ENCODE data around the gene C1orf21.

The C1orf21 gene

DNA sequence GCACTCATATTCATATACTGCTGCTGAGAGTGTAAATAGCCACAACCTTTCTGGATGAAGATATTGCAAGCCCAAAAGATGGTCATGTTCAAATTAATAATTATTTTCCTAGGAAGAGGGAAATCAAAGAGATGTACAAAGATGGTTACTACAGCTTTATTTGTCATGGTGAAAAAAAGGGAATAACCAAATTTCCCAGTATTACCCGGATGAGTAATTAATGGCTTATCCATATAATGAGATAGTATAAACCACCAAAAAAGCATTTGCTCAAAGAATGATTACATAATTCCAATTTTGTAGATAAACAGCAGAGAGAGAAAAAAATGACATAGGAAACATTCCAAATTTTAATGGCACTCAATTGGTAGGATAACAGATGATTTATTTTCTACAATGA is 165.6 kb downstream of the C1orf21 start:
- no peak for DNase-seq
- Histone ChIP-seq H3K4me1 (ENCODE audit: control insufficient read depth in 1 of 2, insufficient read depth in 2 of 2, low read length in 2 of 2) (peaks cover 0 to 4% of the 10 kb centered on the region in 2 experiments), H3K9ac (ENCODE audit: low read length) (no peak overlapping the region), H3K4me2 (ENCODE audit: low read length) (no peak overlapping the region), H3K27me3 (ENCODE audit: insufficient read depth, low read length) (no peaks in the 10 kb centered on the region), H3K36me3 (ENCODE audit: control insufficient read depth in 1 of 2, insufficient read depth in 2 of 2, low read length in 2 of 2) (no peaks in the 10 kb centered on the region), H2AK5ac (ENCODE audit: low read length) (no peak overlapping the region), H3K79me2 (ENCODE audit: control insufficient read depth, insufficient read depth, low read length, poor library complexity) (no peaks in the 10 kb centered on the region), H3K14ac (ENCODE audit: low read length) (no peak overlapping the region), H4K91ac (ENCODE audit: low read depth, low read length) (no peak overlapping the region), H2BK12ac (ENCODE audit: low read length) (no peak overlapping the region), H2BK5ac (ENCODE audit: low read depth, low read length, poor library complexity) (no peak overlapping the region), H3K18ac (ENCODE audit: low read length) (no peak overlapping the region), H3K79me1 (ENCODE audit: low read length) (no peaks in the 10 kb centered on the region), H3K9me3 (ENCODE audit: insufficient read depth, low read depth, low read length) (no peaks in the 10 kb centered on the region), H3K23ac (ENCODE audit: low read length) (no peak overlapping the region), H2AFZ (ENCODE audit: insufficient read depth, low read length, poor library complexity) (no peak overlapping the region), H3K4me3 (ENCODE audit: low read depth, low read length) (no peak overlapping the region), H2BK120ac (ENCODE audit: insufficient read depth, low read length, poor library complexity) (no peak overlapping the region), H4K8ac (ENCODE audit: low read depth, low read length) (no peak overlapping the region), H3K4ac (ENCODE audit: low read depth, low read length) (no peak overlapping the region), H4K12ac (ENCODE audit: low read depth, low read length) (no peak overlapping the region), H3K27ac (ENCODE audit: low read depth, low read length) (no peak overlapping the region)
- WGBS (ENCODE audit: extremely low coverage, insufficient coverage, insufficient read length) = no CpG with 5 or more reads among the region's 1 CpG

DNA sequence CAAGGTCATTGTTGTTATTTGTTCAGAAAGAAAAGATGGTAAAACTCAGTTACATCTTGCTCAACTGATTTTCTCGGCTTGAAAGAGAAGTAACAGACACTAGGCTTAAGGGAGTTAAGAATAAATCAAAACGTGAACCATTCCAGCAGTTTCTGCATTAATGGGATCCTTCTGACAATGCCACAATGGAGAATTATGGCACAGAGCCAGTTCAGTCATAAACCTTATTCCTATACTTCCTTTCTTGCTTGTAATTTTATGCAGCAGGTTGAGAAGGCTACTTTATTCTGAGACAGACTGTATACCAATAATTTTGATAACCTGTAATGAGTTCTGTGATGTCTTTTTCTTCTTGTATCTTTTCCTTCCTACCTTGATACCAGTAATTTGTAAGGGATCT is 167.0 kb downstream of the C1orf21 start:
- Histone ChIP-seq H3K9me3 (ENCODE audit: insufficient read depth, low read depth, low read length) (no peaks in the 10 kb centered on the region), H3K4me1 (ENCODE audit: control insufficient read depth in 1 of 2, insufficient read depth in 2 of 2, low read length in 2 of 2) (no peaks in the 10 kb centered on the region), H3K18ac (ENCODE audit: low read length) (no peak overlapping the region), H2BK12ac (ENCODE audit: low read length) (no peak overlapping the region), H3K27me3 (ENCODE audit: insufficient read depth, low read length) (no peaks in the 10 kb centered on the region), H3K79me2 (ENCODE audit: control insufficient read depth, insufficient read depth, low read length, poor library complexity) (no peaks in the 10 kb centered on the region), H3K27ac (ENCODE audit: low read depth, low read length) (no peak overlapping the region), H3K23ac (ENCODE audit: low read length) (no peak overlapping the region), H3K36me3 (ENCODE audit: control insufficient read depth in 1 of 2, insufficient read depth in 2 of 2, low read length in 2 of 2) (no peaks in the 10 kb centered on the region), H2AK5ac (ENCODE audit: low read length) (no peak overlapping the region), H4K12ac (ENCODE audit: low read depth, low read length) (no peak overlapping the region), H4K8ac (ENCODE audit: low read depth, low read length) (no peak overlapping the region), H3K4ac (ENCODE audit: low read depth, low read length) (no peak overlapping the region), H3K79me1 (ENCODE audit: low read length) (no peaks in the 10 kb centered on the region), H4K91ac (ENCODE audit: low read depth, low read length) (no peak overlapping the region), H3K14ac (ENCODE audit: low read length) (no peak overlapping the region), H3K4me3 (ENCODE audit: low read depth, low read length) (no peak overlapping the region), H2AFZ (ENCODE audit: insufficient read depth, low read length, poor library complexity) (no peak overlapping the region), H2BK5ac (ENCODE audit: low read depth, low read length, poor library complexity) (no peak overlapping the region), H2BK120ac (ENCODE audit: insufficient read depth, low read length, poor library complexity) (no peak overlapping the region), H3K9ac (ENCODE audit: low read length) (no peak overlapping the region), H3K4me2 (ENCODE audit: low read length) (no peak overlapping the region)
- no CpG with 5 or more reads among the region's 2 CpGs for WGBS (ENCODE audit: extremely low coverage, insufficient coverage, insufficient read length)
- no peak for DNase-seq

DNA sequence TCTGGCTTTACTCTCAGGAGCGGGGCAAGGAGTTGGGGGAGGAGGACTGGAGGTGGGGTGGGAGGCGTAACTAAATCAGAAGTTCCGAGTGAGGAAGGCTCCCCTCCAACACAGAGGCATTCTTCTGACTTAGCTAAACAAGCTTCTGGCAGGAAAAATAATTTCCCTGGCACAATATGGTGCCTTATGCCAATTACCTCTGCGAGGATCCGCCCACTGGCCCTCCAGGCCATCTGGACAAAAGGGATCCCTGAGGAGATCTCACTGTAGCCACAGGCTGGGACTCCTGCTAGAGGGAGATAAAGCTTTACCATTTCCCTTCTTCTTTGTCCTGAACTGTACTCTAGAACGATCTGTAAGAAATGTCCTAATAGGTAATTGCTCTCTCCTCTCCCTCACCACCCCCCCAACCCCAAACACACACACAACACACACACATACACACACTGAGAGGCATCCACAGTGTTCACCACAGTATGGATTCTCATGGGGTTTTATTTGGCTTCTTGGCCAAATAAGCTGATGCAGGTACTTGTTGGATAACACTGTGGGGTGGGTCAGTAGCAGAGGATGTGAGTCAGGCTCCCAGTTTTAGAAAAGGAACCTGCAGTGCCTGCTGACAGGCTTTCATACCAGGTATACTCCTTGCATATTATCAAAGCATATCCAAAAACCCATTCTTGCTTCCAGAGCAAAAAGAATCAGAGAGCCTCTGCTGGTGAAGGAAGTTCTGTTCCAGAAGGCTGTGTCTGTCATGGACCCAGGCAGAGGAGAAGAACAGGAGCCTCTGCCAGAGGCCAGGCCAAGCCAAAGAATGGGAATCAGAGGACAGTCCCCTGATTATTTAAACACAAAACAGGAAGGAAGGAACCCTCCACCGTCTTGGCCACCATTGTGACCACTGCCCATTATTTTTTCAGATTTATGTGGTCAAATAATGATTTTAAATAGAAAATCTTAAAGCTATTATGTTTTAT is 169.1 kb downstream of the C1orf21 start:
- no CpG with 5 or more reads among the region's 7 CpGs for WGBS (ENCODE audit: extremely low coverage, insufficient coverage, insufficient read length)

DNA sequence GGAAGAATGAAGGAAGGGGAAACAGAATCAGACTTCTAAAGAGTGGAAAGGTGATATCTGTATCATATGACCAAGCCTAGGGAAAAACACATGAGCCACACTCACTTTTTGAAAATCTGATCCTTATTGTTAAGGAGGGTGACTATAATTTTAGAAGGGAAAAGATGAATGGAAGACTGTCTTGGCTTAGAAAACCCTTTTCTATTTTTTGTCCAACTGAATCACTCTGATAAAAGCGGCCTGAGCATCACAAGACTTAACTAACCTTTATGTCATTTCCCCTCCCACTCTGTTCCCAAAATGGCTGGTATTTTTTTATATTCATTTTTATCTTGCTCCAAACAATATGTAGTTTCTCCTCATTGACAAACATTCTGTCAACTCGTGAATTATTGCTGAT is 169.8 kb downstream of the C1orf21 start:
- H2BK12ac ChIP-seq (ENCODE audit: low read length) = no peak overlapping the region
- no peak overlapping the region for H2AK5ac ChIP-seq (ENCODE audit: low read length)
- H3K4me2 ChIP-seq (ENCODE audit: low read length) = no peak overlapping the region
- H3K9me3 ChIP-seq (ENCODE audit: insufficient read depth, low read depth, low read length) = no peaks in the 10 kb centered on the region
- no peak overlapping the region for H4K8ac ChIP-seq (ENCODE audit: low read depth, low read length)
- H3K36me3 ChIP-seq (ENCODE audit: control insufficient read depth in 1 of 2, insufficient read depth in 2 of 2, low read length in 2 of 2) = no peaks in the 10 kb centered on the region
- H3K27ac ChIP-seq (ENCODE audit: low read depth, low read length) = no peak overlapping the region
- no peaks in the 10 kb centered on the region for H3K79me2 ChIP-seq (ENCODE audit: control insufficient read depth, insufficient read depth, low read length, poor library complexity)
- H3K27me3 ChIP-seq (ENCODE audit: insufficient read depth, low read length) = no peaks in the 10 kb centered on the region
- H3K4me3 ChIP-seq (ENCODE audit: low read depth, low read length) = no peak overlapping the region
- H4K12ac ChIP-seq (ENCODE audit: low read depth, low read length) = no peak overlapping the region
- H3K79me1 ChIP-seq (ENCODE audit: low read length) = no peaks in the 10 kb centered on the region
- H2BK5ac ChIP-seq (ENCODE audit: low read depth, low read length, poor library complexity) = no peak overlapping the region
- no peak overlapping the region for H4K91ac ChIP-seq (ENCODE audit: low read depth, low read length)
- no peak for DNase-seq
- H3K18ac ChIP-seq (ENCODE audit: low read length) = no peak overlapping the region
- H2AFZ ChIP-seq (ENCODE audit: insufficient read depth, low read length, poor library complexity) = no peak overlapping the region
- H2BK120ac ChIP-seq (ENCODE audit: insufficient read depth, low read length, poor library complexity) = no peak overlapping the region
- no peak overlapping the region for H3K4ac ChIP-seq (ENCODE audit: low read depth, low read length)
- no peak overlapping the region for H3K9ac ChIP-seq (ENCODE audit: low read length)
- no peaks in the 10 kb centered on the region for H3K4me1 ChIP-seq (ENCODE audit: control insufficient read depth in 1 of 2, insufficient read depth in 2 of 2, low read length in 2 of 2)
- H3K23ac ChIP-seq (ENCODE audit: low read length) = no peak overlapping the region
- no CpG with 5 or more reads among the region's 2 CpGs for WGBS (ENCODE audit: extremely low coverage, insufficient coverage, insufficient read length)
- no peak overlapping the region for H3K14ac ChIP-seq (ENCODE audit: low read length)

More for the DNA sequence above, 169.1 kb downstream of the C1orf21 start:
- Histone ChIP-seq H2BK120ac (ENCODE audit: insufficient read depth, low read length, poor library complexity) (no peak overlapping the region), H2BK5ac (ENCODE audit: low read depth, low read length, poor library complexity) (no peak overlapping the region), H2AFZ (ENCODE audit: insufficient read depth, low read length, poor library complexity) (no peak overlapping the region), H4K8ac (ENCODE audit: low read depth, low read length) (no peak overlapping the region), H4K91ac (ENCODE audit: low read depth, low read length) (no peak overlapping the region), H3K23ac (ENCODE audit: low read length) (no peak overlapping the region), H3K9me3 (ENCODE audit: insufficient read depth, low read depth, low read length) (no peaks in the 10 kb centered on the region), H3K27me3 (ENCODE audit: insufficient read depth, low read length) (no peaks in the 10 kb centered on the region), H3K18ac (ENCODE audit: low read length) (no peak overlapping the region), H3K79me1 (ENCODE audit: low read length) (no peaks in the 10 kb centered on the region), H3K36me3 (ENCODE audit: control insufficient read depth in 1 of 2, insufficient read depth in 2 of 2, low read length in 2 of 2) (no peaks in the 10 kb centered on the region), H2BK12ac (ENCODE audit: low read length) (no peak overlapping the region), H3K27ac (ENCODE audit: low read depth, low read length) (no peak overlapping the region), H4K12ac (ENCODE audit: low read depth, low read length) (no peak overlapping the region), H3K4me1 (ENCODE audit: control insufficient read depth in 1 of 2, insufficient read depth in 2 of 2, low read length in 2 of 2) (no peaks in the 10 kb centered on the region), H3K79me2 (ENCODE audit: control insufficient read depth, insufficient read depth, low read length, poor library complexity) (no peaks in the 10 kb centered on the region), H3K4ac (ENCODE audit: low read depth, low read length) (no peak overlapping the region), H3K9ac (ENCODE audit: low read length) (no peak overlapping the region), H3K4me3 (ENCODE audit: low read depth, low read length) (no peak overlapping the region), H2AK5ac (ENCODE audit: low read length) (no peak overlapping the region), H3K14ac (ENCODE audit: low read length) (no peak overlapping the region), H3K4me2 (ENCODE audit: low read length) (no peak overlapping the region)
- DNase-seq = no peak

All from trophoblast cell (in vitro differentiated cells and primary cell).